Measurements from ENCODE around the gene ARHGAP44.

Gene ARHGAP44

GRCh38 chr17:12839042-12839441, 49.7 kb downstream of the ARHGAP44 start:
- DNase-seq (ENCODE audit: low read depth) = no peak
- H3K4me3 ChIP-seq (ENCODE audit: low read depth, low read length) = no peak overlapping the region
- no peak for TF ChIP-seq CTCF (IDR thresholded peaks at IDR 0.05; ENCODE audit: control insufficient read depth, extremely low read depth, insufficient read depth)

- no peak for TF ChIP-seq CTCF (IDR thresholded peaks at IDR 0.05; ENCODE audit: control insufficient read depth, extremely low read depth, insufficient read depth)
- no peak overlapping the region for H3K4me3 ChIP-seq (ENCODE audit: low read depth, low read length)
- DNase-seq (ENCODE audit: low read depth) = no peak
Observed at GRCh38 chr17:12842936-12843335, 53.6 kb downstream of the ARHGAP44 start.

GRCh38 chr17:12850996-12851395, 61.7 kb downstream of the ARHGAP44 start:
- no peak for TF ChIP-seq CTCF (IDR thresholded peaks at IDR 0.05; ENCODE audit: control insufficient read depth, extremely low read depth, insufficient read depth)
- no peak for DNase-seq (ENCODE audit: low read depth)
- no peak overlapping the region for H3K4me3 ChIP-seq (ENCODE audit: low read depth, low read length)

GRCh38 chr17:12851901-12852435, 62.7 kb downstream of the ARHGAP44 start:
- H3K4me3 ChIP-seq (ENCODE audit: low read depth, low read length) = no peak overlapping the region
- no peak for TF ChIP-seq CTCF (IDR thresholded peaks at IDR 0.05; ENCODE audit: control insufficient read depth, extremely low read depth, insufficient read depth)
- DNase-seq (ENCODE audit: low read depth) = no peak

- no peak overlapping the region for H3K4me3 ChIP-seq (ENCODE audit: low read depth, low read length)
- no peak for DNase-seq (ENCODE audit: low read depth)
- no peak for TF ChIP-seq CTCF (IDR thresholded peaks at IDR 0.05; ENCODE audit: control insufficient read depth, extremely low read depth, insufficient read depth)
Observed at GRCh38 chr17:12853921-12854320, 64.6 kb downstream of the ARHGAP44 start.

- DNase-seq (ENCODE audit: low read depth) = no peak
- H3K4me3 ChIP-seq (ENCODE audit: low read depth, low read length) = no peak overlapping the region
- no peak for TF ChIP-seq CTCF (IDR thresholded peaks at IDR 0.05; ENCODE audit: control insufficient read depth, extremely low read depth, insufficient read depth)
Observed at GRCh38 chr17:12856416-12856815, 67.1 kb downstream of the ARHGAP44 start.

- TF ChIP-seq CTCF (IDR thresholded peaks at IDR 0.05; ENCODE audit: control insufficient read depth, extremely low read depth, insufficient read depth) = no peak
- DNase-seq (ENCODE audit: low read depth) = no peak
- no peak overlapping the region for H3K4me3 ChIP-seq (ENCODE audit: low read depth, low read length)
Observed at GRCh38 chr17:12857592-12857991, 68.3 kb downstream of the ARHGAP44 start.
